Endometrium (tissue), 2 donors: Measurements from ENCODE around the gene COX19.
"Not testable (repeated sequence)": the region's sequence is repeated elsewhere in the genome, so short reads cannot be mapped to it uniquely, and the experiment has no call there.

Experiments used
- FAIRE-seq: peaks from 2 replicates; lab custom pipeline; 2012; peaks lifted over from hg19 to GRCh38; lab: Jason Lieb, UNC
- donor health status: control.
- donor health status: control.

COX19 gene

DNA sequence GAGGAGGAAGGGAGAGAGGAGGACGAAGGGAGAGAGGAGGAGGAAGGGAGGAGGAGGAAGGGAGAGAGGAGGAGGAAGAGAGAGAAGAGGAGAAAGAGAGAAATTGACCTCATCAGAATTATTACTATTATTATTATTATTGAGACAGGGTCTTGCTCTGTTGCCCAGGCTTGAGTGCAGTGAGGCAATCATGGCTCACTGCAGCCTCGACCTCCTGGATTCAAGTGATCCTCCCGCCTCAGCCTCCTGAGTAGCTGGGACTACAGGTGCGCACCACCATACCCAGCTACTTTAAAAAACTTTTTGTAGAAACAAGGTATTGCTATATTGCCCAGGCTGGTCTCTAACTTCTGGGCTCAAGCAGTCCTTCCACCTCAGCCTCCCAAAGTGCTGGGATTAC is 31.6 kb downstream of the COX19 start:
- not testable (repeated sequence) for FAIRE-seq

DNA sequence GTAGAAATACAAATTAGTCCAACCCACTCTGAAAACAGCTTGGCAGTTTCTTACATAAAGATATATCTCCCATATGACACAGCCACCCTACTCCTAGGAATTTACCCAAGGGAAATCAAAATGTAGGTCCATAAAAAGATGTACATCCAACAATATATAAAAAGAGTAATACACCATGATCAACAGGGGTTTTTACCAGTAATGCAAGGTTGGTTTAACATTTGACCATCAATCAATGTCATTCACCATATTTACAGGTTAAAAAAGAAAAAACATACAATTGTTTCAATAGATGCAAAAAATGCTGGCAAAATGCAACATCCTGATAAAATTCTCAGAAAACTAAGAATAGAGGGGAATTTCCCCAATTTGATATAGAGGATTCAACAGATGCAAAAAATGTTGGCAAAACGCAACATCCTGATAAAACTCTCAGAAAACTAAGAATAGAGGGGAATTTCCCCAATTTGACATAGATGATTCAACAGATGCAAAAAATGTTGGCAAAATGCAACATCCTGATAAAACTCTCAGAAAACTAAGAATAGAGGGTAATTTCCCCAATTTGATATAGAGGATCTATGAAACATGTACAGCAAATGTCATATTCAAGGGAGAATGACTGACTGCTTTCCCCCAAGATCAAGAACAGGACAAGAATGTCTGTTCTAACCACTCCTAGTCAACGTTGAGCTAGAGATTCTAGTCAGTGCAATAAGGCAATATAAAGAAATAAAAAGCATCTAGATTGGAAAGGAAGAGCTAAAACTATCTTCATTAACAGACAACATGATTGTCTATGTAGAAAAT is 34.5 kb downstream of the COX19 start:
- no peak for FAIRE-seq

DNA sequence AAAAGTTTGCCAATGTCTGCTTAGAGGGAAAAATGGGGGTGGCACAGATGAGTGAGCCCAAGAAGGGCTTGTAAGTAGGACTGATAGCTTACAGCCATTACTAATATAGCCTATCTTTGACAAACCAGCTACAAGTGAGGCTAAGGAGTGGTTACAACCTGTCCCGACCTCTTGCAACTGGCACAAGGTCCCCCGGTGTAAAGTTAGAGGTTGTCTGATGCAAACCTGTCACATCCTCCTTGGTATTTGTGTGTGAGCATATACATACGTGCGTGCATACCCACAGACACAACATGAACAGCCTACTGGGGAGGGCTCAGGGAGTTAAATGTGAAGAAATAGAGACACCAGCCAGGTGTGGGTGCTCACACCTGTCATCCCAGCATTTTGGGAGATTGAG is 35.5 kb downstream of the COX19 start:
- no peak for FAIRE-seq

DNA sequence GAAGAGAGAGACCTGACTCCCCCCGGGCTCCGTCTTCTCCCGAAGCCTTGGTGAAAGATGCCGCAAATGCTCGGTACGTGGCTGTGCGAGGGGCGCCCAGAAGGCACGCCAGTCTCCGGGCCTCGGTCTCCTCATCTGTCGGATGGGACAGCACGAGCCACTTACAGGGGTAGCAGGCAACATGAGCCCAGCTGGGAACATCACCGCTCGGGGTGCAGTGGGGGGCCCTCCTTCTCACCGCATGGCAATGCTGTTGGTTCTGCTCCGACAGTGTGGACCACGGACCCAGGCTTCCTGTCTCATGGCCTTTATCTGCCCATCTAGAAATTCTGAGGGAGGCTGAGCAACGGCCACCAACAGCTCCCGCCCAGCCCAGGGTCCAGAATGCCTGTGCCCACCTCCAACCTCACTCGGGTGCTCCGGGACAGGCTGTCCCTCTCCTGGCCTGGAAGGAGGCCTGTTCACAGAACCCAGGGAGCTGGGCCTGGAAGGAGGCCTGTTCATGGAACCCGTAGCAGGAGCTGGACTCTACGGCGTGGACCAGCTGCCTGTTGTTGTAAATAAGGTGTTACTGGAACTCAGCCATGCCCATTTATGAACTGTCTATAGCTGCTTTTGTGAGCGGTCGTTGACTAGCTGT is 36.7 kb downstream of the COX19 start:
- FAIRE-seq, result no peak

DNA sequence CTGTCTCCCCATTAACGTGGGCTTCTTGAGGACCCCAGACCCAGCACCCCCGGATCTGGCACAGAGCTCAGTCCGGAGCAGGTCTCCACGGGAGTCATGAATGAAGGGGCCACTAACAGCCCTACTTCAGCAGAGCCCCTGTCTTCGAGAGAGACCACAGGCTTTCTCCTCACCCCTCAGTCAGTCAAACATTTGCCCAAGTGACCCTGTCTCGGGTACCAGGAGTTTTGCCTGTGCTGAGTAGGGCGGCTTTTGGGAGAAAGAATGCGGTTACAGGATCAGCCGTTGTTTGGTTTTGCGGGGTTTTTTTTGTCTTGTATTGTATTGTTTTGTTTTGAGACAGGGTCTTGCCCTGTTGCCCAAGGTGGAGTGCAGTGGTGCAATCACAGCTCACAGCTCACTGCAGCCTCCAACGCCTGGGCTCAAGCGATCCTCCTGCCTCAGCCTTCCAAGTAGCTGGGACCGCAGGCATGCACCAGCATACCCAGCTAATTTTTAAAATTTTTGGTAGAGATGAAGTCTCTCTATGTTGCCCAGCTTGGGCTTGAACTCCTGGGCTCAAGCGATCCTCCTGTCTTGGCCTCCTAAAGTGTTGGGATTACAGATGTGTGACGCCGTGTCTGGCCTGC is 37.4 kb downstream of the COX19 start:
- FAIRE-seq, result no peak

DNA sequence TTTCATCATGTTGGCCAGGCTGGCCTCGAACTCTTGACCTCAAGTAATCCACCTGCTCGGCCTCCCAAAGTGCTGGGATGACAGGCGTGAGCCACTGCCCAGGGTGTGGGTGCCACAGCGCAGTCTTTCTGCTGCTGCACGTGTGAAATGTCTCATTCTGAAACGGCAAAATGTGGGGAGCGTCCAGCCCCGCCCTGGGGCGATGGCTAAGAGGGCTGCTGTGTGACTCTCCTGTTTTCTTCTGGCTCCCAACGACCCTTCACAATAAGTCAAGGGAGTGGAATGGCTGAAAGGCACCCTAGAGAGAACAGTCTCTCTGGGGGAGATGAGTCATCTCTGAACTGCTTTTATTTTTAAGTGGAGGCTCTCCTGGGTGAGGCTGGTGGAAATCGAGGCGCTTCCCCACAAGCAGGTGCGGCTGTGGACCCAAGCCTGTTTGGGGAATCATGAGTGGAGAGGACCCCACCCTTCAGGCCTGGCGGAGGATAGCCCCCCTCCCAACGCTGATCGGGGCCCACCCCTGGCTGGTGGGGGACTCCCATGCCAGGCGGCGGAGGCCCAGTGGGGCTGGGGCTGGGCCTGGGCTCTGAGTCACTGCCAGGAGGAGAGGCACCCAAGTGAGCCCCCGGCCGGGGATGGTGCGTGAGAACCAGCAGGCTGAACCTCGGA is 38.8 kb downstream of the COX19 start:
- FAIRE-seq, result no peak

DNA sequence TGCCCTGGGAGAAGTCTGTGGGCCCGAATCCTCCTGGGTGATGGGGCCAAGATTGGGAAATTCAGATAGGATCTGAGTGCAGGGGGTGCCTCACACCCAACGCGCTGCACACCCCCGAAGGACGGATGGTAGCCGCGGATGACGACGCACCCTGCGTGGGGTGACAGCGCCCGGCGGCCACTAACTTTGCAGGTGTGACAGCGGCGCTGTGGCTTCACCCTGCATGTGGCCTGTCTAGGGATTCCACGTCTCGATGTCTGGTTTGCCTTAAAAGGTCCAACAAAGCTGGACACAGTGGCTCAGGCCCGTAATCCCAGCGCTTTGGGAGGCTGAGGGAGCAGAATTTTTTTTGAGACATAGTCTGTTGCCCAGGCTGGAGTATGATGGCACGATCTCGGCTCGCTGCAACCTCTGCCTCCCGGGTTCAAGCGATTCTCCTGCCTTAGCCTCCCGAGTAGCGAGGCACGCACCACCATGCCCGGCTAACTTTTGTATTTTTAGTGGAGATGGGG is 39.4 kb downstream of the COX19 start:
- FAIRE-seq, result no peak

DNA sequence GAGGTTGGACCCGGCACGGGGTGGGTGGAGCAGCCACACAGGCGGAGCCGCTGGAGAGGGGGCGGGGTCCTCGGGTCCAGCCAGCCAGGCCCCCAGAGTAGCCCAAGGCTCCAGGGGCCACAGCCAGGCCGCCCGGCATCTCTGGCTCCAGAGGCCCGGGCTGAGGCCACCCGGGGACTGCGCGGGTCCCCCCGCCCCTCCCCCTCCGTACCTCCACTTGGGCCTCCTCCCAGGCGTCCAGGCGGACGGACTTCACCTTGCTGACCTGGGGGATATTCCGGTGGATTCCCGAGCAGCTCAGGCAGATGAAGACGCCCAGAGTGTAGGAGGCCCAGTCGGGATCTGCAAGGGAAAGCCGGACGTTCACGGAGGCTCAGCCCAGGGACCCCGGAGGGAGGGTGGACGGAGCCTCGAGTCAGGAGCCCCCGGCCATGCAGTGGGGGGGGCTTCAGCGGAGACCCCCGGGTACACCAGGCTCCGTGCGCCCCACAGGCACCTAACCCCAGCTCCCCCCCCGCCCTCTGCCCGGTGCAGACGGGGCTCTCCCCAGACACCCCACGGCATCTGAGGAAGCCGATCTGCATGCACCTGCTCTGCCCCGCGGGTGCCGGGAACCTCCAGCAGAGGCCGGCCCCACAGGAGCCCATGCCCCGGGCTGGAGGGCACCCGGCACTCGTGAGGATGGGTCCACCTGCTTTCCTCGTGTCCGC is 40.0 kb downstream of the COX19 start:
- FAIRE-seq, result no peak

DNA sequence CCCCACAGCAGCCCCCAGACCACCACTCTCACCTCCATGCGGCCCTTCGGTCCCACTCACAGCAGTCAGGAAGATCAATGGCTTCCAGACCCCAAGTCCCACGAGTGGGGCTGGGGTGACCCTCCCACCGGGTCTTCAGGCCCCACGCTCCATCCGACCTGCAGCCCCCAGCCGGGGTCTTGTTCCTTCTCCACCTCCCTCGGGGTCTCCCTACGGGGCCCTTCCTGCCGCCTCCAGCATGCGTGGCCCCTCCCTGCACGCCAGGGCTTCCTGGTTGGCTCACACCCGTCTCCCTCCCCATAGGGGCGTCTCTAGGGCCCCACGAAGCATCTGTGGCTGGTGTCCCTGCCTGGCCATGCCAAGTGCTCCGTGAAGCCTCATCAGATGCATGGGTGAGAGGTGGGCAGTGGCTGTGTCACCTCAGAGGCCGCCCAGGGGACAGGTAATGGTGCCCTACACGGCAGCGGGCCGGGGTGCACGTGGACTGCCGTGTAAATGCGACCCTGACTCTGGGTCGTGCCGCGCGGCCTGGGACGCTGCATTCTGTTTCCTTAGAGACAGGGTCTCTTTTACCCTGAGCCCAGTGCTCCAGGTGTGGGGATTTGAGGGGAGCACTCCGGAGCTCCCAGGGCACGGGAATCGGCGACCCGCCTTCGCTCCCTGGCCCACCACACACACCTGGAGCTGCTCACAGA is 40.7 kb downstream of the COX19 start:
- no peak for FAIRE-seq

DNA sequence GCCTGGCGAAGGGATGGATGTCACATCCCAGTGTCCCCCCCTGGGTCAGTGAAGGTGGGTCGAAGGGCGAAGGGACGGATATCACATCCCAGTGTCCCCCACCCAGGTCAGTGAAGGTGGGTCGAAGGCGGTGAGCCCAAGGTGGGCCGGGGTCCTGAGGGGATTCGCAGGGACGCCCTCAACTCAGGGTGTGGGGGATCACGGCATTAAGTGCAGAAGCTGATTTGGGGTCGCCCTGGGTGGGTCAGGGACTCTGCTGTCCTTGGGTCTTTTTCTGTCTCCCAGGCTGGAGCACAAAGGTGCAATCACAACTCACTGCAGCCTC is 42.7 kb downstream of the COX19 start:
- no peak for FAIRE-seq

DNA sequence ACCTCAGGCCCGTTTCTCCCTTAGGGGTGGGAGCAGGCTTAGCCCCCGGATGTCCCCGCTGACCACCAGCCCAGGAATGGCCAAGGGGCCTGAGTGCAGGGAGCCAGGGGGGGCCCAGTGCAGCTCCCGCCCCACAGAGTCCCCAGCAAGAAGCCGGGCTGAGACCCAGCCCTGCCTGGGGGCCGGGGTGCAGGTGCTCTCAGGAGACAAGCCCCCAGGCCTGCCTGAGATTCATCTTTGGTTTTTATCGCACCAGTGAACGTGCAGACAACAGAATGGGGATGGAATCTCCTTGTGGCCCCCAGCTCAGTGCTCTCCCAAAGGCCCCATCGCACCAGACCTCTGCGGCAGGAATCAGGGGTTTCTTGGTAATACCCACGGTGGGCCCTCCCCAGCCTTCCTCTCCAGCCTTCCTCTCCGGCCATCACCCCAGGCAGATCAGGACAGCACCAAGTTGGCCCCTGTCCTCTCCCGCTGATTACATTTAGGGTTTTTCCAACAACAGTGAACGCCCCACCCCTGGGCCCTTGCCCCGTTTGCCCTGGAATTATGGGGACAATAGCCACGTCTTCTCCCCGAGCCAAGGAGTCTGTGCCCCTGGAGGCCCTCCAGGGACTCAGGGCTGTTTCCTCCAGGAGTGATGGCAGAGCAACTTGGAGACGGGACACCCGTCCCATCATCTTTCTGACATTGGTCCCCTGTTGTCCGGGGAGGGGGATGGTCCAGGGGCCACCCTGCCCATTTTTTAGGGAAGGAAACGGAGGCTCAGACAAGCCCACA is 43.3 kb downstream of the COX19 start:
- no peak for FAIRE-seq

DNA sequence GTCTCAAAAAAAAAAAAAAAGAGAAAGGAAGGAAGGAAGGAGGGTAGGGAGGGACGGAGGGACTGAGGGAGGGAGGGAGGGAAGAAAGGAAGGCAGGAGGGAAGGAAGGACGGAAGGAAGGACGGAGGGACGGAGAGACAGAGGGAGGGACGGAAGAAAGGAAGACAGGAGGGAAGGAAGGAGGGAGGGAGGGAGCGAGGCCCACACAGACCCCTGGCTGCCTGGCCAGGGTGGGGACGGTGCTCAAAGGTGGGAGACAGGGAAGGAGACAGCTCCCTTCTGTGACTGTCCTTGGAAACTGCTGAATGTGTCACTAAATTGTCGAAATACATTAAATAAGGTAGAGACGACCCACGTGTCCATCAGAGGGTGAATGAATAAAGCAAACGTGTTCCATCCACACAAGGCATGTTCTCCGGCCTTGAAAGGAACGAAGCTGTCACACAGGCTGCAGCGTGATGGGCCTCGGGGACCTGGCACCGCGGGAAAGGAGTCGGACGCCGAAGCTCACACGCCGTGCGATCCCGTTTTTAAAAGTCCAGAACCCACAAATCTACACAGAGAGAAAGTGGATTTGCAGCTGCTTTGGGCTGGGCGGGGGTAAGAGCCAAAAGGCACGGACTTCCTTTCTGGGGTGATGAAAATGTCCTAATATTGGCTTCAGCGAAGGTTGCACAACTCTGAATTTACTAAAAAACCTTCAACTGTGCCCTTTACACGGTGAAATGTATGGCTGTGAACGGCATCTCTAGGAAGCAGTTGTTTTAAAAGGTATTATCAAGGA is 44.2 kb downstream of the COX19 start:
- FAIRE-seq, result no peak

DNA sequence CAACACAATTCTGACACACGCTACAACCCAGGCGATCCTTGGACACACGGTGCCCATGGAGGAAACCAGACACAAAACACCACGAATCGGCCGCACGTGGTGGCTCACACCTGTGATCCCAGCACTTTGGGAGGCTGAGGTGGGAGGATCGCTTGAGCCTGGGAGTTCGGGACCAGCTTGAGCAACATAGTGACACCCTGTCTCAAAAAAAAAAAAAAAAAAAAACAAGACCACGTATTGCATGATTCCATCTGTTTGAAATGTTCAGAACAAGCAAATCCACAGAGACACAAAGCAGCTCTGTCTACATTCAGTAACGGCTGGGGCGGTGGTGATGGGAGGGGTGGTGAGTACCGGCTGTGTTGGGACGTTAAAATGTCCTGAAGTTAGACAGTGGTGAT is 46.0 kb downstream of the COX19 start:
- FAIRE-seq, result no peak

DNA sequence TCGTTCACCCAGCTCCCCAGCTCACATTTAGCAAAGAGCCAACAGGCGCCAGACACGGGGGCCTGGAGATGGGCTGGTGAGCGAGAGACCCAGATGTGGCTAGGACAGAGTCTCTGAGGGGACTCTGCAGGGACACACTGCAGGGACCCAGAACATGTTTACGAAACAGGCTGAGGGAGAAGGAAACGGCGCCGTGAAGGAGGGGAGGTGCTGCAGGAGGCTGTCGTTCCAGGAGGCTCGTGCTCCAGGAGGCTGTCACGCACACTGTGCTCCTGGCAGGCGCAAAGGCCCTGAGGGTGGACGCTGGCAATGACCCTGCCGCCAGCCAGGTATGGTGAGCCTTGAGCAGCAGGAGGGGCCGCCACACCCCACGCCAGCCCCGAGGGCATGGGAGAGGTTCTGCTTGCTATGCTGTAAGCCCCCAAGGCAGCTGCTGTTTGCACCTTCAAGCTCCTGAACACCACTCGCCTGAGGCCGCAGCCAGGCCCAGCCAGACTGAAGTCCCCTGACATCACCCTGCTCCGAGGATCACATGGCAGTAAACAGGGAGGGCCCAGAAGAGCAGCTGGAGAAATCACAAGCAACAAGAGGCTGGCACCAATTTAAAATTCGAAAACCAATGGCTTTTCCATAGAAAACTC is 48.2 kb downstream of the COX19 start:
- FAIRE-seq, result no peak

DNA sequence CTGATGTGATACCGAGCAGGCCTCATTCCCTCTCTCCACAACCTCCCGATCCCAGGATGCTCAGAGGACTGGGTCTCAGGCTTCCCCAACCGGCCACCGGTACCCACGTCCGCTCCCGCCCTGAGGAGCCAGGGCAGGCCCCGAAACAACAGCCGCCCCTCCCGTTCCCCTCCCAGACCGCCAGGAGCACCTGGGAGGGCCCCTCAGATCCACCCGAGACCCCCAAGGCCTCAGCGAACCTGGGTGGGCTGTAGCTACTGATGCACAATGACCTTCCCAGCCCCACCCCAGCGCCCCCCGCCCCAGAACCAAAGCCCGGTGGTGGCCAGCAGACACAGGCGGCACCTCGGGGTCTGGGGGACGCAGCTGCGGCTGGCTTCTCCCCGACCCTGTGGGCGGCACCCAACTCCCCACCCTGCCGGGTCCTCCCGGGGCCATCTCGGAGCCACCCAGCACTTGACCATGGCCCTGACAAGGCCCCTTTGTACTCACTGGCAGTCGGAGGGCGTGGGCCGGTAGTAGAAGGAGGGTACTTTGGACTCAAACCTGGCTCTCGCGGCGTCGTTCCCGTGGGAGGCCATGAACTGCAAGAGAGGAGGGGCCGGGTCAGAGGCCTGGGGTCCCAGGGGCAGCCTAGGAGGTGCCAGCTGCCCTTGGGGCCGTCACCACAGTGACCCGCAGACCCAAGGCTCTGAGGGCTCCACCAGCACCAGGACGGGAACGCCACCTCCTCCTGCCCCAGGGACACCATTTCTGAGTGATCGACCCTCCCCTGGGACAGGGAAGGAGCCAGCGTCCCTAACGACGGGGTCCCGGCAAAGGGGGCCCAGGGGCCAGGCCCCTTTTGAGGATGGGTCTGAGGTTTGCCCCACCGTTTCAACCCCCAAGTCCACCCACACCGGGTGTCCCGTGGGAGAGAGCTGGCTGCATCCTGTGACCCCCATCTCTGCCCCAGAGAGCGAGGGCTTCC is 49.0 kb downstream of the COX19 start:
- no peak for FAIRE-seq

DNA sequence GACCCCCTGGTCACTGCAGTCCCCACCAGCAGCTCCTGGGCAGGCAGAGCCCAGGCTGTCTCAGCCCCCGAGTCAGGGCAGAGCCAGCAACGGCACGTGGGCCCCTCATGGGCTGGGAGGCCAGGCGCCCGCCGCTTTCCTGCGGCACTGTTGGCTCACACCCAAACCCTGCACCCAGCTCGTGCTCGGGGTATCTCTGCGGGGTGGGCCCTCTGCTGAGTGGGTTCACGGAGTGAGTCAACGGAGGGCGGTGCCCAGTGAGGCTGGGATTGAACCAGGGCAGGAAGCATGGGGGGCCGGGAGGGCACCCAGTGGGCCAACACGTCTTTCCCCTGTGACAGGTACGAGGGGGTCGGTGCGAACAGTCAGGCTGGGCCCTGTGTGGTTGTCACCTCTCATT is 49.7 kb downstream of the COX19 start:
- no peak for FAIRE-seq

DNA sequence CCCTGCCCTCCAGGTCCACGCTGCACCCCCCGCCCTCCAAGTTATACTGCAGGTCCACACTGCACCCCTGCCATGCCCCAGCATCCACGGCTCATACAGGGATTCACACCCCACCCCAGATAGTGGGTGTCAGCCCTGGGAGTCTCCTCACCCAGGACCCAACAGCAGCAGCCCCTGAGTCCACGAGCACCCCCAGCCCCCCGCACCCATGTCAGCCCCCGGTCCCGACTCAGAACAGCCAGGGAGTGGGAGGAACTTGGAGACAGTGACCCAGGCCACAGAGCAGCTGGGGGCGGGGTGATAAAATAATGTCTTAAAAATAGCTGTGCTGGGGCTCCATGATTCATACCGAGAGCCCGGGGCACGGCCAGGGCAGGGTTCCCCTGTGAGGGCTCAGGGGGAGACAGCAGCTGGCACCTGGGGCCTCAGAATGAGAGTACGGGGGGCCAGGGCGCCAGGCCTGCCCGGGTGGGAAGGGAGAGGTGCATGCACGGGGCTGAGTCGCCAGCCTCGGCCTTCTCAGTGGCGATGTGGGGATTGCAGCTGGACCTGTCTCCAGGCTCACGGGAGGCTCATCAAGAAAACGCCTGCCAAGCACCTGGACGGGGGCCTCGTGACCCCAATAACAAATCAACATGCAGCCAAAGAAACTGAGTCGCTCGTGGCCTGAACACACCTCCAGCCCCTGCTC is 50.7 kb downstream of the COX19 start:
- no peak for FAIRE-seq

DNA sequence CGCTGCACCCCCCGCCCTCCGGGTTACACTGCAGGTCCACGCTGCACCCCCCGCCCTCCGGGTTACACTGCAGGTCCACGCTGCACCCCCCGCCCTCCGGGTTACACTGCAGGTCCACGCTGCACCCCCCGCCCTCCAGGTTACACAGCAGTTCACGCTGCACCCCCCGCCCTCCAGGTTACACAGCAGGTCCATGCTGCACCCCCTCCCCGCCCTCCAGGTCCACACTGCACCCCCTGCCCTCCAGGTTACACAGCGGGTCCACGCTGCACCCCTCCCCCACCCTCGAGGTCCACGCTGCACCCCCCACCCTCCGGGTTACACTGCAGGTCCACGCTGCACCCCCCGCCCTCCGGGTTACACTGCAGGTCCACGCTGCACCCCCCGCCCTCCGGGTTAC is 51.3 kb downstream of the COX19 start:
- not testable (repeated sequence) for FAIRE-seq
